Measurements from ENCODE around the gene DACT2.
"Not testable (repeated sequence)": the region's sequence is repeated elsewhere in the genome, so short reads cannot be mapped to it uniquely, and the experiment has no call there.

DACT2 gene

GRCh38 chr6:168278904-168279303 lies 40.7 kb downstream of the DACT2 start:
- DNase-seq: no peak

GRCh38 chr6:168277274-168277669 lies 42.3 kb downstream of the DACT2 start:
- DNase-seq: no peak

GRCh38 chr6:168276576-168277273 lies 42.9 kb downstream of the DACT2 start:
- DNase-seq: no peak

- no peak for DNase-seq
Measured at GRCh38 chr6:168275168-168275567, 44.4 kb downstream of the DACT2 start.

- no peak for DNase-seq
Measured at GRCh38 chr6:168274037-168274952, 45.3 kb downstream of the DACT2 start.

- no peak for DNase-seq
Measured at GRCh38 chr6:168273441-168274036, 46.0 kb downstream of the DACT2 start.

- no peak for DNase-seq
Measured at GRCh38 chr6:168272415-168273325, 46.9 kb downstream of the DACT2 start.

GRCh38 chr6:168270274-168271172 lies 49.1 kb downstream of the DACT2 start:
- no peak for DNase-seq

- no peak for DNase-seq
Measured at GRCh38 chr6:168269455-168270243, 49.9 kb downstream of the DACT2 start.

- no peak for DNase-seq
Measured at GRCh38 chr6:168268755-168269154, 50.8 kb downstream of the DACT2 start.

GRCh38 chr6:168267779-168268178 lies 51.8 kb downstream of the DACT2 start:
- not testable (repeated sequence) for DNase-seq

GRCh38 chr6:168265827-168266815 lies 53.5 kb downstream of the DACT2 start:
- no peak for DNase-seq

GRCh38 chr6:168265394-168265793 lies 54.2 kb downstream of the DACT2 start:
- DNase-seq: no peak

GRCh38 chr6:168264593-168265335 lies 54.8 kb downstream of the DACT2 start:
- no peak for DNase-seq

- no peak for DNase-seq
Measured at GRCh38 chr6:168263351-168263905, 56.1 kb downstream of the DACT2 start.

- no peak for DNase-seq
Measured at GRCh38 chr6:168261234-168261633, 58.3 kb downstream of the DACT2 start.

GRCh38 chr6:168260420-168260987 lies 59.1 kb downstream of the DACT2 start:
- DNase-seq: no peak

- DNase-seq: no peak
Measured at GRCh38 chr6:168258795-168259194, 60.8 kb downstream of the DACT2 start.

Data from inflammatory macrophage treated with lipopolysaccharide for 4 hours (primary cell).